GM18520 (cell line): ENCODE data around the gene NKD1.

ENCODE experiments used
- ATAC-seq: cut with Tn5 transposase; IDR thresholded peaks from one replicate; pipeline ENCODE4 v1.9.1; 2021; ENCODE audit not compliant: unreplicated experiment

The NKD1 gene

GRCh38 chr16:50666658-50667496 lies 118.7 kb downstream of the NKD1 start:
- peak; percentile 70 for ATAC-seq

DNA sequence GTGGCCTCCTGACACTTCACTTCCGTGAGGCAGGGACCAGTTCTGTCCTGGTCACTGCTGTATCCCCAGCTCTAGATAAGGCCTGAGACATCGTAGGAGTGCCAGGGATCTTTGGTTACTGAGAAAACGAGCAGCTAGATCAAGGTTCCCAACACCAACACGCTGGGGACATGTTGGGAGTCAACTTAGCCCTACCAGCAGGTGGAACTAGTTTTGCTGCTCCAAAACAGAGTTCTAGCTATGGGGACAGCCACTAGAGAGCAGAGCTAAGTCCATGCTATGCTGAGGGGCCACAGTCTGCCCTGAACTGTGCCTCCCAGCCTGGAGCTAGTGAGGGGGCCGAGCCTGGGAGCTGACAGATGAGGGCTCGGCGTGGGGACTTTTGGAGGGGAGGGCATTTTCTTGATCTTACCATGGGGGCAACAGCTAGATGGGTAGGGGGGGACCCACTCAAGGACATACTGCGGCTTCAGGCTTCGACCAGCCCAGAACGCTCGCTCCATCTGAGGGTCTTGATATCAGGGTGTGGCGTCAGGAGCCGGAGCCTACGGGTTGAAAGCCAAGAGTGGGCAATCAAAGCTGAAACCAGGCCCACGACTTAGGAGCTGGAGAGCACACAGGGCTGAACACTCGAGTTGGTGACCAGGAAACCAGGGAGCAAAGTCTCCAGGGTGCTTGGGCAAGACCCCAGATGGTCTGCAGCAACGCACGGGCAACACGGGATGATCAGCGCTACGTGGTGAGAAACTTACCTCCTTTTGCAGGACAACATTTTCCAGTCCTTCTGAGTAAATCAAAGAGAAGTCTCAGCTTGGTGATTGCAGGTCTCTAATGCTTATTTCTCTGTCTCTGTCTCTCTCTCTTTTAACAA lies 119.5 kb downstream of the NKD1 start:
- no peak for ATAC-seq

DNA sequence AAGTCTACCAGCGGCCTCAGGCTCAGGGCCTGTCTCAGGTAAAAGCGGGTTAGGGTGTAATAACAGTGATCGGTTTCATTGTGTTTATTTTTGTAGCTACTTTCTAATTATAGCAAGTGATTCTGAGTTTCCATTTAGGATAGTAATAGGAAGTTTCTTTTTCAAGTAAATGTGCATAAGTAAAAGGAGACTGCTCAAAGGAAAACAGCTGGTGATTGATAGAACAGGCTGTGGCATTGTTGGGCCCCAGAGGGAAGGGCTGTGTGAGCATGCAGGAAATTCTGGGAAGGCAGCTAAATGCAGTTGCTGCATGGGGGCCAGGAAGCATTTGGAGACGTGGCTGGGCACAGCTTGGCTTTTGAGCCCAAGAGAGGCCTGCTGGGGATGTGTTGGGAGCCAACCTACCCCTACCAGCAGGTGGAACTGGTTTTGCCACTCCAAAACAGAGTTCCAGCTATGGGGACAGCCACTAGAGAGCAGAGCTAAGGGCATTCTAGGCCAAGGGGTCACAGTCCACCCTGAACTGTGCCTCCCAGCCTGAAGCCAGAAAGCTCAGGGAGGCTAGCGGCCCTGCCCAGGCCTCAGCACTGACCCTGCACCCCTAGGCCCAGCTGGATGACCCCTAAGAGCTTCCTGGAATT lies 120.3 kb downstream of the NKD1 start:
- ATAC-seq: no peak

- no peak for ATAC-seq
Observed at GRCh38 chr16:50669741-50670140, 121.5 kb downstream of the NKD1 start.

- no peak for ATAC-seq
Observed at GRCh38 chr16:50670476-50670875, 122.3 kb downstream of the NKD1 start.

GRCh38 chr16:50671644-50672260 lies 123.6 kb downstream of the NKD1 start:
- ATAC-seq: no peak

DNA sequence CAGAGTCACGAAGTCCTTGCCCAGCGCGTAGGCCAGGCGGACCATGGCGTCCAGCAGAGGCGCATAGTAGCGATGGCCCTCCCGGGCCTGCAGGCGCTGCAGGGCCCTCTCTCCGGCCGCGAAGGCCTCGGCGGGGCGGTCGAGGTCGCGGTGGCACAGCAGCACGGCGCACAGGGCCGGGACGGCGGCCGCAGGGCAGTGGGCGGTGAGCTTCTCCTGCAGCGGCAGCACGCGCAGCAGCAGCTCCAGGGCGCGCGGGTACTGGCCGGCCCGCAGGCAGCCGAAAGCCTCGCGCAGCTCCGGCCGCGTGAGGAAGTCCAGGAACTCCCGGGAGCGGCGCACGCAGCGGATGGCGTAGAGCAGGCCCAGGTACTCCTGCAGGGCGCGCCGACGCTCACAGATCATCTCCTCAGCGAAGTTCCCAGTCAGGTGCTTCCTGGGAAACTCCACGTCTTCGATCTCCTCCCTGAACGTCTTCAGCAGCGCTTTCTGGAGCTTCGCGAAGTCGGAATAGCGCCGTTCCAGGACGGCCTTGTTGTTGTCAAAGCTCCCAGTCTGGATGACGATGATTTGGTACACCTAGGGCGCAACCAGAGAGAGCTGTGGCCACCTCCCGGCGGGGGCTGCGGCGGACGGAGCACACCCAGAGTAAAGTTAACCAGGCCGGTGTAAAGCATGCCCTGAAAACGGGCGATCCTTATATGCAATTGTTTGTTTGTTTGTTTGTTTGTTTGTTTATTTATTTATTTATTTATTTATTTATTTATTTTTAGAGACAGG lies 125.5 kb downstream of the NKD1 start:
- no peak for ATAC-seq

DNA sequence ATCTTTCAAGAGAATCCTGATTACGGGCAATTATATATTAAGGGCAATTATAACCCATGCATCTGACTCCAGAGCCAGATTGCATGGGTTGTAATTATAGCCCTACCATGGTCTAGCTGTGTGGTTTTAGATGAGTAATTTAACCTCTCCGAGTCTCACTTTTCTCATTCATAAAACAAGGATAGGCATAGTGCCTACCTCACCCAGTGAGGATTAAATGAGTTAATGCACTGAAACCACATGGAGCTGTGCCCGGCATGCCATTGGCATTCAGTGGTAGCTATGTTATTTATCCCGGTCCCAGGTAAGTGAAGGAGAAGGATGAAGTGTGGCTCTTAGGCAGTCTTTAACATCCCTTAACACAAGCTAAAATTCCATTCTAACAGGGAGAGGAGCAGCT lies 126.6 kb downstream of the NKD1 start:
- ATAC-seq: no peak

GRCh38 chr16:50675686-50676610 lies 127.8 kb downstream of the NKD1 start:
- no peak for ATAC-seq

DNA sequence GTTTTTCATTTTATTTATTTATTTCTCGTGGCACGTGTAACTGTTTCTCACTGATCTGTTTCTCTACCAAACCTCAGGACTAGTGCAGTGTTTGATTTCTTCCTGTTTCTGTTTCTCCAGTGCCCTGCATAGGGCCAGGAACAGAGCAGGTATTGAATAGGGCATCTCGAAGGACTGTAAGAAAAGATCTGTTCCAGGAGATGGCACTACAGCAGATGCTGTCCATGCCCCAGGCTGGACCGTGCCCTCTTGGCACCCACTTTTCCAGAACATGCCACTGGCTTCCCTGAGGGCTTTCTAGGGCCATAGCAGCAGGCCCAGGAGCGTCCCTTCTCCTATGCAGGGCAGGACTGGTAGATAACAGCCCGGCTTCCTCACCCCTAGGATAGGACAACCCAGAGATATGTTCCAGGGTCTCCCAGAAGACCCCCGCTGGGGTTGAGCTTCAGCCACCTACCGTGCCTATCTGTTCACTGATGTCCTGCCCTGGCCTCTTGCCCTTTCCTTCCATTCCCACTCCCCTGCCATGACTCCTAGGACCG lies 128.6 kb downstream of the NKD1 start:
- no peak for ATAC-seq

- no peak for ATAC-seq
Observed at GRCh38 chr16:50677351-50677750, 129.2 kb downstream of the NKD1 start.

DNA sequence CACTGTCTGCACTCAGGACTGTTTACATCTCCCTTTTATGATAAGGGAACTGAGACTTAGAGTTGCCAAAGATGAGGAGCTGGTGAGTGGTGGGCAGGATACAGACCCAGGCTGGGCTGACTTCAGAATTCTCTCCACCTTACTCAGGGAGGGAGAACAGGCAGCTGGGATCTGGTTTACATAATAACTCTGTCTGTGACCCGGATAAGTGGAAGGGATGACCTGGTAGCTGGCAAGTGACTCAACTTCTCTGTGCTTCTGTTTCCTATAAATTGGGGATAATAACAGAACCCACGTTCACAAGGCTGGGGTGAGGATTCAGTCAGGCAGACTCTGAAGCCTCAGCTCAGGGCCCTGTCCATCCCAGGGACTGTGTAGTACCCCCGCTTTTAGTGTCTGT lies 130.3 kb downstream of the NKD1 start:
- ATAC-seq: no peak

DNA sequence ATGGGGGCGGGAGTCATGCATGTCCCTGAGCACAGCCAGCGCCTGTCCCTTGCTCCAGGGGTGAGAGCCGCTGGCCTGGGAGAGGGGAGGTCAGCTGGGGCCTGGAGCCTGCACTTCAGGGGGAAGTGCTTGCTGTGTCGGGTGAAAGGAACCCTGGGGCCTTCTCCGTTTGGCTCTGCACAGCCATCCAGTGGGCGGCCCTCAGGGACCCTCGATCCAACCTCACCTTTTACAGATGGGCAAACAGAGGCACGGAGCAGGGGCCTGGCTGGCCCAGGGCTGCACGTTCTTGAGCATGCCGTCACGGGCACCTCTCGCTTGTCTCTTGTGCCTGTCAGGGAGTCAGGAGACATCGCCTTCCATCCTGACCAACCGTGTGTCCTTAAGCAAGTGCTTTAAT lies 131.1 kb downstream of the NKD1 start:
- no peak for ATAC-seq

GRCh38 chr16:50679676-50680555 lies 131.7 kb downstream of the NKD1 start:
- no peak for ATAC-seq

- no peak for ATAC-seq
Observed at GRCh38 chr16:50680556-50680893, 132.3 kb downstream of the NKD1 start.

DNA sequence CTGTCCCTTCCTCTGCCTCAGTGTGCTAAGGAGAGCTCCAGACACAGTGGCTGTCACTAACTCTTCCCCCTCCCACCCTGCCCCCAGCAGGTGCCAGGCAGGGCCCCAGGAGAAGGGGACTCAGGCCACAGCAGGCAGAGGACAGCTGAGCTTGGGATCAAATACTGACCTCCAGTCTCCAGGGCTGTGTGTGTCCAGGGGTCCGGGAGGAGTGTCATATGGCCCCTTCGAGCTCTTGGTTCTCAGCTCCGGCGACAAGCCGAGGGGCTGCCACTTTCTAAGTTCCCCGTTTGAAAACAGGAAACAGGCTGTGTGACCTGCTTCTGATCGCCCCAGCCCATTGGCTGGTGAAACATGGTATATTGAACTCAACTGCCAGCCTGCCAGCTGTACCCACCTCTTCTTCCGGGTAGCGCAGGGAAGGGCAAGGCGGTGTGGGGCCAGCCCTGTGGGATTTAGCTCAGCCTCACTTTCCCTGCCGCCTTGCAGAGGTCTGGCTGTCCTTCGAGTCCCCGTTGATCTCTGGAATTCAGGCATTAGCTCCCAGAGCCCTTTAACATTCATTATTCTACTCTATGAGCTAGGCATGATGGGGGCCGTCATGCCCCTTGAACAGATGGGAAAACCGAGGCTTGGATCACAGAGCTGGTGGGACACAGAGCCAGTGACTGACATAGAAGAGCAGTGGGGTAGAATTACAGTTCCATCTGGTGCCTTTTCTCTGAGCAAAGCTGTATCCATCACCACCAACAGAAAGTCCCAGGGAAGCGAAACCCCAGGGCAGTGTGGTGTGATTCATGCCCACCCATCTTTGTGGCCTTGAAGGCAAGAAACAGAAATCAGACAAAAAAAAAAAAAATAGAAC lies 133.1 kb downstream of the NKD1 start, which contains the start of gene SNX20:
Gene SNX20, minus strand, starts transcription at position 292 of the 865 bp plus-strand sequence. CDS start 3,786 bp downstream, outside the sequence.
- ATAC-seq: peak; percentile 62
